ENCODE results near the gene FAM76A.
"Not testable (repeated sequence)": the region's sequence is repeated elsewhere in the genome, so short reads cannot be mapped to it uniquely, and the experiment has no call there.

- TF ChIP-seq CTCF, POLR2A, POLR2AphosphoS5 (IDR thresholded peaks at IDR 0.05): not testable (repeated sequence)
Observed at GRCh38 chr1:27808131-27808530, 82.4 kb downstream of the FAM76A start.

All from prostate gland (tissue), 2 donors.